Skeletal muscle tissue (tissue), 4 donors: Measurements from ENCODE around the gene HELZ. TPM values are rescaled to one million over a fixed set of nuclear protein-coding genes. Genes with fewer than 3 reads are reported as not detected.

Experiments
- H3K27ac ChIP-seq: one replicate; pipeline ENCODE4 v1.7.0; 2013; ENCODE audit warnings: mild to moderate bottlenecking, low read depth, low read length, inconsistent platforms
- H3K27me3 ChIP-seq, 3 donors: one replicate each; pipeline ENCODE4 v1.7.0; 2013; ENCODE audit warnings: low read length in 3 of 3; ENCODE audit not compliant: control insufficient read depth in 3 of 3, insufficient read depth in 3 of 3
- H3K36me3 ChIP-seq, 3 donors: one replicate each; pipeline ENCODE4 v1.7.0; 2013; ENCODE audit warnings: low read length in 3 of 3; ENCODE audit not compliant: control insufficient read depth in 3 of 3, insufficient read depth in 3 of 3
- H3K4me1 ChIP-seq, 3 donors: one replicate each; pipeline ENCODE4 v1.7.0; 2013; ENCODE audit warnings: low read length in 3 of 3, mild to moderate bottlenecking in 3 of 3; ENCODE audit not compliant: control insufficient read depth in 3 of 3, insufficient read depth in 3 of 3
- H3K4me3 ChIP-seq, 3 donors: one replicate each; pipeline ENCODE4 v1.7.0; 2013; ENCODE audit warnings: low read length in 3 of 3
- H3K9ac ChIP-seq, 3 donors: one replicate each; pipeline ENCODE4 v1.7.0; 2013; ENCODE audit warnings: low read length in 3 of 3, mild to moderate bottlenecking in 3 of 3, moderate library complexity in 2 of 3, low read depth in 1 of 3
- H3K9me3 ChIP-seq, 3 donors: one replicate each; pipeline ENCODE4 v1.7.0; 2013; ENCODE audit warnings: low read length in 3 of 3; ENCODE audit not compliant: control insufficient read depth in 3 of 3
- total RNA-seq: library from RNA; depleted of rRNA; stranded (reverse); fragments of >200 nt; gene quantifications from one replicate; pipeline ENCODE4 v1.2.3, GENCODE V29; 2014
- donor health status: Osteomylitis.

The HELZ gene
- total RNA-seq, 1 donor from 2014 or later: 53.8 TPM

- H3K9me3 ChIP-seq: no peaks in the 10 kb centered on the region
- H3K9ac ChIP-seq: peak overlapping the region in 1 of 3 donors; percentile 8
- H3K27me3 ChIP-seq: no peaks in the 10 kb centered on the region
- no peaks in the 10 kb centered on the region for H3K36me3 ChIP-seq
- H3K4me3 ChIP-seq: no peak overlapping the region
- H3K27ac ChIP-seq: no peak overlapping the region
- H3K4me1 ChIP-seq: peaks cover 20 to 27% (median 22%) of the 10 kb centered on the region in 3 donors
These were observed 204.3 kb downstream of the HELZ start for GRCh38 chr17:67040652-67041051.

- no peaks in the 10 kb centered on the region for H3K36me3 ChIP-seq
- no peak overlapping the region for H3K4me3 ChIP-seq
- peaks cover 20 to 25% (median 22%) of the 10 kb centered on the region in 3 donors for H3K4me1 ChIP-seq
- no peak overlapping the region for H3K27ac ChIP-seq
- H3K9ac ChIP-seq: no peak overlapping the region
- no peaks in the 10 kb centered on the region for H3K27me3 ChIP-seq
- no peaks in the 10 kb centered on the region for H3K9me3 ChIP-seq
These were observed 206.1 kb downstream of the HELZ start for GRCh38 chr17:67038861-67039365.

GRCh38 chr17:67035131-67036083 is 209.6 kb downstream of the HELZ start:
- no peak overlapping the region for H3K4me3 ChIP-seq
- H3K9ac ChIP-seq: no peak overlapping the region

GRCh38 chr17:67033613-67034012 is 211.4 kb downstream of the HELZ start:
- H3K36me3 ChIP-seq: no peaks in the 10 kb centered on the region
- H3K27me3 ChIP-seq: no peaks in the 10 kb centered on the region
- no peaks in the 10 kb centered on the region for H3K4me1 ChIP-seq
- no peak overlapping the region for H3K4me3 ChIP-seq
- H3K27ac ChIP-seq: no peak overlapping the region
- H3K9ac ChIP-seq: no peak overlapping the region
- no peaks in the 10 kb centered on the region for H3K9me3 ChIP-seq

More at GRCh38 chr17:67035131-67036083, 209.6 kb downstream of the HELZ start:
- no peaks in the 10 kb centered on the region for H3K36me3 ChIP-seq
- H3K27me3 ChIP-seq: no peaks in the 10 kb centered on the region
- H3K9me3 ChIP-seq: no peaks in the 10 kb centered on the region
- H3K4me1 ChIP-seq: peaks cover 1 to 3% (median 2%) of the 10 kb centered on the region in 3 donors
- H3K27ac ChIP-seq: no peak overlapping the region

- H3K4me3 ChIP-seq: no peak overlapping the region
- H3K4me1 ChIP-seq: no peaks in the 10 kb centered on the region
- H3K36me3 ChIP-seq: no peaks in the 10 kb centered on the region
- no peak overlapping the region for H3K27ac ChIP-seq
- no peaks in the 10 kb centered on the region for H3K9me3 ChIP-seq
- no peak overlapping the region for H3K9ac ChIP-seq
- H3K27me3 ChIP-seq: no peaks in the 10 kb centered on the region
These were observed 212.0 kb downstream of the HELZ start for GRCh38 chr17:67032985-67033384.

- no peak overlapping the region for H3K27ac ChIP-seq
- no peak overlapping the region for H3K9ac ChIP-seq
- H3K9me3 ChIP-seq: no peaks in the 10 kb centered on the region
- H3K27me3 ChIP-seq: no peaks in the 10 kb centered on the region
- no peaks in the 10 kb centered on the region for H3K4me1 ChIP-seq
- H3K4me3 ChIP-seq: no peak overlapping the region
- no peaks in the 10 kb centered on the region for H3K36me3 ChIP-seq
These were observed 212.6 kb downstream of the HELZ start for GRCh38 chr17:67032382-67032781.

- no peak overlapping the region for H3K4me3 ChIP-seq
- no peaks in the 10 kb centered on the region for H3K36me3 ChIP-seq
- H3K9me3 ChIP-seq: no peaks in the 10 kb centered on the region
- no peak overlapping the region for H3K9ac ChIP-seq
- H3K27me3 ChIP-seq: peaks cover 0 to 2% (median 0%) of the 10 kb centered on the region in 3 donors
- H3K27ac ChIP-seq: no peak overlapping the region
- peaks cover 0 to 3% (median 0%) of the 10 kb centered on the region in 3 donors for H3K4me1 ChIP-seq
These were observed 214.4 kb downstream of the HELZ start for GRCh38 chr17:67030641-67031040.

GRCh38 chr17:67027031-67027628 is 217.9 kb downstream of the HELZ start:
- H3K27me3 ChIP-seq: peaks cover 0 to 5% (median 3%) of the 10 kb centered on the region in 3 donors
- H3K9me3 ChIP-seq: no peaks in the 10 kb centered on the region
- H3K9ac ChIP-seq: peak overlapping the region in 1 of 3 donors; percentile 8
- no peaks in the 10 kb centered on the region for H3K36me3 ChIP-seq
- no peak overlapping the region for H3K4me3 ChIP-seq
- no peak overlapping the region for H3K27ac ChIP-seq
- peaks cover 7 to 10% (median 8%) of the 10 kb centered on the region in 3 donors for H3K4me1 ChIP-seq

GRCh38 chr17:67026341-67026740 is 218.7 kb downstream of the HELZ start:
- no peaks in the 10 kb centered on the region for H3K9me3 ChIP-seq
- H3K4me1 ChIP-seq: peaks cover 12 to 16% (median 15%) of the 10 kb centered on the region in 3 donors

More at GRCh38 chr17:67026341-67026740, 218.7 kb downstream of the HELZ start:
- peaks cover 0 to 5% (median 3%) of the 10 kb centered on the region in 3 donors for H3K27me3 ChIP-seq
- H3K36me3 ChIP-seq: no peaks in the 10 kb centered on the region
- H3K27ac ChIP-seq: no peak overlapping the region
- H3K4me3 ChIP-seq: no peak overlapping the region
- H3K9ac ChIP-seq: no peak overlapping the region
